GM12873 (cell line): Measurements from ENCODE around the gene ADNP.

Source experiments
- CTCF ChIP-seq: IDR thresholded peaks from 2 replicates; pipeline ENCODE4 v1.5.1; 2012; ENCODE audit warnings: low read depth, mild to moderate bottlenecking, moderate library complexity, low read length, control low read depth; ENCODE audit not compliant: insufficient read depth; ENCODE audit errors: missing control alignments

ADNP gene

GRCh38 chr20:50852085-50852484, 79.2 kb downstream of the ADNP start:
- no peak for TF ChIP-seq CTCF

- TF ChIP-seq CTCF: no peak
These were observed 80.4 kb downstream of the ADNP start for GRCh38 chr20:50850721-50851286.

GRCh38 chr20:50848846-50849673, 82.2 kb downstream of the ADNP start:
- no peak for TF ChIP-seq CTCF

- no peak for TF ChIP-seq CTCF
These were observed 82.9 kb downstream of the ADNP start for GRCh38 chr20:50848341-50848808.

- no peak for TF ChIP-seq CTCF
These were observed 85.5 kb downstream of the ADNP start for GRCh38 chr20:50845566-50846215.

- TF ChIP-seq CTCF: no peak
These were observed 86.7 kb downstream of the ADNP start for GRCh38 chr20:50844430-50845100.
